Measurements from ENCODE around the gene MED26. TPM values are rescaled to one million over a fixed set of nuclear protein-coding genes. Genes with fewer than 3 reads are reported as not detected.

Gene MED26
- total and polyA plus RNA-seq, 9 of the 15 experiments (the other 6 are each of a cell fraction or from before 2014, with no cell fraction given): 0.71 to 15.1 (median 6.2) TPM

- TF ChIP-seq UBTF (IDR thresholded peaks at IDR 0.05; ENCODE audit: borderline replicate concordance in 1 of 2, low read depth in 2 of 2, low read length in 2 of 2): no peak
- TF ChIP-seq ZNF57 (CRISPR knock-in tag; IDR thresholded peaks at IDR 0.05): no peak
- TF ChIP-seq SAP30 (IDR thresholded peaks at IDR 0.05; ENCODE audit: borderline replicate concordance, insufficient read depth, low read depth, low read length, poor library complexity, severe bottlenecking): no peak
- 0 out of 2 replicates have a peak, but pooled peaks have one; percentile 9 for TF ChIP-seq JUND (IDR thresholded peaks at IDR 0.05; ENCODE audit: borderline replicate concordance, low read depth, low read length)
- no peak for TF ChIP-seq JUND (tag; IDR thresholded peaks at IDR 0.05; ENCODE audit: borderline replicate concordance, low read depth, low read length)
- TF ChIP-seq POLR3G (IDR thresholded peaks at IDR 0.05; ENCODE audit: extremely low read depth, insufficient read length, insufficient replicate concordance): no peak
- TF ChIP-seq SMC3 (conservative IDR thresholded peaks at IDR 0.05; ENCODE audit: insufficient read depth, low read depth, low read length): peak; percentile 33; the same call in 1 of the 2 replicates
- TF ChIP-seq RBFOX2 (IDR thresholded peaks at IDR 0.05; ENCODE audit: low read depth, low read length): no peak; the same call in 1 of the 2 replicates
- no peak for TF ChIP-seq SAFB2 (IDR thresholded peaks at IDR 0.05; ENCODE audit: borderline replicate concordance, low read depth, low read length, severe bottlenecking)
- no peak for TF ChIP-seq CHD1 (IDR thresholded peaks at IDR 0.05; ENCODE audit: low read length)
- no peak for TF ChIP-seq ZNF512 (tag; IDR thresholded peaks at IDR 0.05)
- peak in 1 of 2 experiments; percentile 58; a peak in 2 of 4 replicates for TF ChIP-seq RAD21 (CRISPR knock-in tag; conservative IDR thresholded peaks at IDR 0.05 in 1 of 2, IDR thresholded peaks at IDR 0.05 in 1 of 2)
- TF ChIP-seq ZBTB26 (CRISPR knock-in tag; IDR thresholded peaks at IDR 0.05): no peak
- no peak for TF ChIP-seq NR4A1 (CRISPR knock-in tag; IDR thresholded peaks at IDR 0.05)
- no peak for TF ChIP-seq NR4A1 (tag; IDR thresholded peaks at IDR 0.05)
- no peak for TF ChIP-seq PCBP1 (IDR thresholded peaks at IDR 0.05; ENCODE audit: low read depth, low read length, poor library complexity, severe bottlenecking)
- no peak for TF ChIP-seq ZC3H11A (IDR thresholded peaks at IDR 0.05; ENCODE audit: low read depth, low read length)
- TF ChIP-seq ZNF23 (CRISPR knock-in tag; IDR thresholded peaks at IDR 0.05): no peak
- TF ChIP-seq MEIS2 (IDR thresholded peaks at IDR 0.05; ENCODE audit: partially characterized antibody): peak; percentile 17
- TF ChIP-seq CTCF (IDR thresholded peaks at IDR 0.05 in 2 of 3, conservative IDR thresholded peaks at IDR 0.05 in 1 of 3; ENCODE audit: insufficient read depth in 2 of 3, low read depth in 1 of 3, low read length in 3 of 3): peak; percentile 57 to 71 (median 64)
Observed at GRCh38 chr19:16527971-16528521, 100.0 kb downstream of the MED26 start (continued).

Measured in K562 (cell line).